ENCODE results near the gene ITPR1.

The ITPR1 gene

GRCh38 chr3:4782095-4782494, 288.9 kb downstream of the ITPR1 start:
- no peak for DNase-seq (ENCODE audit: low spot score)

DNA sequence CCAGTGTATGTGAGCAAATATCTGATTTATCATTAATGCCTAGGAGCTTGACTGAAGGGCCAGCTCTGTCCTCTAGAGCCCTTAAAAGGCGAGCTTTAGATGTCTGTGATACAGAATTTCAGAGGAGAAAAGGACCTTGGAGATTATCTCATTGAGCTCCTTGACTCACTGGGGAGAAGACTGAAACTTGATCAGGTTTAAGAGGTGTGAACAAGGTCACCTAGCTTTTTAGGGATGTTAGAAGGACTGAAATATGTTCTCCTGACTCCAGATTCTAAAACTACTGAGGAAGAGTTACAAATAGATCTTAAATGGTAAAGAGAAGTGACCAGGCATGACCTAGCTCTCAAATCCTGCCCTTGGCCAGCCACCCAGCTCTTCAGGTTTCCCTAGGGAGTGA, 292.4 kb downstream of the ITPR1 start:
- DNase-seq (ENCODE audit: low spot score): no peak

DNA sequence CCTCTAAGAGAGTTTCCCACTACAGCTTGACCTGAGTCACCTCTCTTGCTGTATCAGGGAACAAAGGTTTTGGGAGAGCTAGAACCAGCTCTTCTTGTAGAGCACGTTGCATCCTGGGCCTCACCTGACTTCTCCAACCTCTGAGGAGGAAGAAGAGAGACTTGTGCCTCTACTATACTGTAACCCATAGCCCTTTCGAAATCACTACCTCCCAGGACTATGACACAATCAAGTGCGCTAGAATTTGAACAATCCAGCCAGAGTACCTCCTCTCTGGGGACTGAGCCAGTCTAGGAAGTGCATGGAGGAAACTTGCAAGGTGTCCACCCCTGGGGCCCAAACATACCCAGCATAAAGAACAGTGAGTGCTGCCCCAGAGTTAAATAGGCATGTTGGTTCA, 293.3 kb downstream of the ITPR1 start:
- no peak for DNase-seq (ENCODE audit: low spot score)

DNA sequence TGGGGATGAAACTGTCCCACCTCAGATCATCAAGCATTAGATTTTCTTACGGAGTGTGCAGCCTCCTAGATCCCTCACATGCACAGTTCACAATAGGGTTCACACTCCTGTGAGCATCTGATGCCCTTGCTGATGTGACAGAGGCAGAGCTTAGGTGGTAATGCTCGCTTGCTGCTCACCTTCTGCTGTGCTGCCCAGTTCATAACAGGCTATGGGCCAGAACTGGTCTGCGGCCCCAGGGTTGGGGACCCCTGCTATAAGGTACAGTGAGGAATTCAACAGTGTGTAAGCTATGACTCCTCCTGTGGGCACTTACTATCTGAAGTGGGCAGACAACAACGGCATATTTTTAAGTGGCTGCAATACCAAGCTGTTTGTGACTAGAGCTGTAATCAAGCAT, 298.2 kb downstream of the ITPR1 start:
- DNase-seq (ENCODE audit: low spot score): no peak

DNA sequence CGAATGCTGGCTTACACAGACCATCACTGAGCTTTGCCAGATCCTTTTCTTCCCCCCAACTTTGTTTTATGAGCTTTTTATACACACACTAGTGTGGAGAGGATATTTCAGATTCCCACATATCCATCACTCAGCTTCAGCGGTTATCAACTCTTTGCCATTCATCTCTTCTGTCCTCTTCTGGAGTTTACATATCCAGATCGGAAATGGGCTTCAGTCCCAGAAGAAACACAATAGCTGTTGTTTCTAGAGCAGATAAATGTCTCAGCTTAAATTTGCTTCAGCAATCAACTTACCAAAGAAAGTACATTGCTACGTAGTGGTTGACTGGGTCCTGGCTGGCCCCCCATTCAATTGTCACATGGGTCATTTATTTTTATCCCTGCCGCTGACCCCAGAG, 300.2 kb downstream of the ITPR1 start:
- no peak for DNase-seq (ENCODE audit: low spot score)

DNA sequence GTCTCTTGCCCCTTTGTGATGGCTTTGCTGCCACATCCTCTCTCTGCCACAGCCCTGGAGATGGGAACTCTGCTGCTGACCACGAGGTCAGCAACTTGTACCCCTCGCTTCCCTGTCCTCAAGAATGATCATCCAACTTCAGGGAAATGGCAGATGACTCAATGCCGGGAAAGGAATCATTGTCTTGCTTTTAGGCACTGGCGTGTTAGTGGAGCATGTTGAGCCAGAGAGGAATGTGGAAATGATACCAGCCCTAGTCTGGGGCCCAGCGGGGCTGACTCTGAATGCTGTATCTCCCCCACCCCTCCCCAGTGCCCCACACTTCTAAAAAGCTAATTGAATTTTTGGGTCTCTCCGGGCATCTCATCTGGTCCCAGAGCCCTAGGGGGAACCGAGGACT, 301.2 kb downstream of the ITPR1 start:
- DNase-seq (ENCODE audit: low spot score): no peak

DNA sequence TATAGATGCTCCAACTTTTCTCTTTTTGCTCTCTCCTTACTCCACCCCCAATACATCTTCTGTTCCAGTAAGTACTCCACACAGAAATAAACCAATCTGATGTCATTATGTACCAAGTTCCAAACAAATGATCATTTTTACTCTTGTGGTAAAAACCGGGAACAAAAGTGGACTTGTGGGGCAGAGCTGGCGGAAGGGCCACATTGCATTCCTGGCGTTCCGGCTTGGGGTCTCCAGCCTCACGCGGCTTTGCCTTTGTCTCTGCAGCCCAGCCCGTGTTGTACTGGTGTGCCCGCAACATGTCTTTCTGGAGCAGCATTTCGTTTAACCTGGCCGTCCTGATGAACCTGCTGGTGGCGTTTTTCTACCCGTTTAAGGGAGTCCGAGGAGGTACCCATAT, 301.6 kb downstream of the ITPR1 start:
- no peak for DNase-seq (ENCODE audit: low spot score)

DNA sequence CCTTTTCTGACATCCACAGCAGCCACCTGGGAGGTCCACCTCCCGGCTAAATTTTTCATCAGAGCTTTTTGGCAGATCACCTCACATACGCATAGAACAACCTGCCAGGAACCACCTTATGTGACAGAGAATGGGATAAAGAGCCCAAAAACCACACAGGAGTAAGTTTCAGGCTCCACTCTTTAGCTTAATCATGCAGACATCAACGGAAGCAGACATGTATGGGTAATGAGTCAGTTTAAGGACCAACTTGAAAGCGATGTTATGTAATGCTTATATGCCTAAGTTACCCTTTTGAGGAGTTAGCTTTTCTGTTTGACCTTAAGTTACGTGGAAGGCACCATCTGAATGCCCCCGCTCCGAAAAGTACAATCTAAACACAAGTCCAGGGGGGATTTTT, 302.8 kb downstream of the ITPR1 start:
- no peak for DNase-seq (ENCODE audit: low spot score)

- DNase-seq (ENCODE audit: low spot score): no peak
These were observed 304.1 kb downstream of the ITPR1 start for GRCh38 chr3:4797201-4797705.

- no peak for DNase-seq (ENCODE audit: low spot score)
These were observed 306.4 kb downstream of the ITPR1 start for GRCh38 chr3:4799266-4800256.

DNA sequence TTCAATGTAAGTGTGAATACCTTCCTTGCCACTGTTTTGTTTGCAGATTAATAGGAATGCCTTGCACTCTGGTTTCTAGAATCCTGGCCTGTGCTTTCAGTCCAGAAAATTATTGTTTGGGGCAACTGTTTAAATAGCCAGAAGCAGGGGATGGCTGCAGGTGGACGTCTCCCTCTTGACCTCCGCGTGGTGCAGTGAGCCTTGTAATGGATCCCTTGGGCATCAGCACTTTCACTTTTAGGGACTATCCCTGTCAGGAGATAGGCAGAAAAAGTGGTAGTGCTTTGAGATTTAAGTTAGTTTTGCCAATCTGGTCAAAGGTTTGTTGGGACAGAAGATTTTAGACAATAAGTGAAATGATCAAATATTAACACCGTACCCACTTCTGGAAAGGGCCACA, 307.4 kb downstream of the ITPR1 start:
- no peak for DNase-seq (ENCODE audit: low spot score)

GRCh38 chr3:4801892-4802291, 308.7 kb downstream of the ITPR1 start:
- DNase-seq (ENCODE audit: low spot score): no peak

DNA sequence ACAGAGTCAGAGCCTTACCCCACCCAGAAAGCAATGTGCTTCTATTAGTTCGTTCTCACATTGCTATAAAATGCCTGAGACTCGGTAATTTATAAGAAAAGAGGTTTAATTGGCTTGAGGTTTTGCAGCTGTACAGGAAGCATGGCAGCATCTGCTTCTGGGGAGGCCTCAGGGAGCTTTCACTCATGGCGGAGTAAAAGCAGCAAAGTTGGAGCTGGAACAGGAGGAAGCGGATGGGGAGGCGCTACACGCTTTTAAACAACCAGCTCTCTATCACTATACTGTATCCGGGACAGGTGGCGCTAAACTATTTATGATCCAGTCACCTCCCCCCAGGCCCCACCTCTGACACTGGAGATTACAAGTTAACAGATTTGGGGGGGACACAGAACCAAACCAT, 309.8 kb downstream of the ITPR1 start:
- DNase-seq (ENCODE audit: low spot score): no peak

- no peak for DNase-seq (ENCODE audit: low spot score)
These were observed 311.3 kb downstream of the ITPR1 start for GRCh38 chr3:4804161-4805058.

- DNase-seq (ENCODE audit: low spot score): no peak
These were observed 312.5 kb downstream of the ITPR1 start for GRCh38 chr3:4805662-4806061.

DNA sequence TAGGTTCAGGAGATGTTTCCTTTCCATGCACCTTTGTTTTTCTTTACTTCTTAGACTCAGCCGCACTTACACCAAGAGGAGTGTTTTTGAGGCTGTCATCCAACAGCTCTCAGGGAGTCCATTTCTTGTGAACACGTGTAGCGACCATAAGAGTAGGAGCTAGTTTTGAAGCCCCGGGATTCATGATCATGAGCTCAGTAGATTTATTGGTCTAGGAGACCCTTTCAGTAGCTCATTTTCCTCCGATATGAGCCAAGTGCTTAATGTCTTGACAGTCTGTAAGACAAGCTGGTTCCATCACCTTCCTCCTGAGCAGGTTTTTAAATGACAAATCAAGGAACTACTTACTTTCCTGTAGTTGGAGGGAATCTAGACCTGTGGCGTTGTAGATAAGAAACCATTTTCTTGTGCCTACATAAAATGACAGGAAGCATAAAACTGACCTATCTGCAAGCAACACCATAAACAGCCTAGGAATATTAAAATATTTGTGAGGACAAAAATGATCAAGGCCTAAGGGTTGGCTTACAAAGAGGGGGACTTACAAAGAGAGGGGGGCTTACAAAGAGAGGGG, 313.5 kb downstream of the ITPR1 start:
- no peak for DNase-seq (ENCODE audit: low spot score)

GRCh38 chr3:4807381-4808280, 314.5 kb downstream of the ITPR1 start:
- no peak for DNase-seq (ENCODE audit: low spot score)

DNA sequence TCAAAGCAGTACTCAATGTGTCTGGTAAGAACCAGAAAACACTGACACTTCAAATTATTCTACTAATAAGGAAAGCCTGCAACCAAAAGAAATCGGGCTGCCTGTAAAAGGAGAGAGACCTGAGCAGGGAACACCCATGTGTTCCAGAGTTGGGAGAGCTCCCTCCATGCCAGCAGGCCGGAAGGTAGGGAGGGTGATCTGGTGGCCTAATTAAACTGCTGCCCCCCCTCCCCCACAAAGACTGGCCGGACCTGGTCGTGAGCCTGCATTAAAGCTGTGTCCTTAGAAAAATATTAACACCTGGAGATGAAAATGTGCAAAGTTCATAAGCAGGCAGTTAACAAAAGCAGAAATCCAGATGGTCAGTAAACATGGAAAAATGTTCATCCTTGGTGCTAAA, 315.5 kb downstream of the ITPR1 start:
- no peak for DNase-seq (ENCODE audit: low spot score)

- no peak for DNase-seq (ENCODE audit: low spot score)
These were observed 316.8 kb downstream of the ITPR1 start for GRCh38 chr3:4809922-4810321.

DNA sequence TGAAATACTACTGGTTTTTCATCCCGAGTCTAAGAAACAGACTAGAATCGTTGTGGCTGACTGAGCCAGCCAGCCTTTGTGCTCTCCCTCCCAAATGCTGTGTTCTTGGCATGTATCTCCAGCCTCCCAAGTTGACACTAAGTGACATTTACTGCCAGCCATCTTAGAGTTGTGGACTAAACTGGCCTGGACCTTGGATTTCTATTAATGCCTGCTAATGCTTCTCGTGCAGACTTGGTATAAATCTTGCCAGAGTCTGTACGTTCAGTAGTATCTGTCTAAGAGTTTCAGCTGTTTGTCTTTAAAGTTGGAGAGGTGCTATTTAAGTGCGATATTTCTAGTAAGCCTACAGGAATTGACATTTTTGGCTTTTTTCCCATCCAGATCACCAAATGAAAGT, 319.4 kb downstream of the ITPR1 start:
- no peak for DNase-seq (ENCODE audit: low spot score)

GRCh38 chr3:4813909-4814304, 320.8 kb downstream of the ITPR1 start:
- DNase-seq (ENCODE audit: low spot score): no peak

Measured in D341Med (cell line).